ENCODE data around the gene PRR33. TPM values are rescaled to one million over a fixed set of nuclear protein-coding genes. Genes with fewer than 3 reads are reported as not detected.

The PRR33 gene
- total and polyA plus RNA-seq, 10 of the 15 experiments (the other 5 are each of a cell fraction or from before 2014, with no cell fraction given) = 0.02 to 1.0 (median 0.38) TPM; not detected in 6

DNA sequence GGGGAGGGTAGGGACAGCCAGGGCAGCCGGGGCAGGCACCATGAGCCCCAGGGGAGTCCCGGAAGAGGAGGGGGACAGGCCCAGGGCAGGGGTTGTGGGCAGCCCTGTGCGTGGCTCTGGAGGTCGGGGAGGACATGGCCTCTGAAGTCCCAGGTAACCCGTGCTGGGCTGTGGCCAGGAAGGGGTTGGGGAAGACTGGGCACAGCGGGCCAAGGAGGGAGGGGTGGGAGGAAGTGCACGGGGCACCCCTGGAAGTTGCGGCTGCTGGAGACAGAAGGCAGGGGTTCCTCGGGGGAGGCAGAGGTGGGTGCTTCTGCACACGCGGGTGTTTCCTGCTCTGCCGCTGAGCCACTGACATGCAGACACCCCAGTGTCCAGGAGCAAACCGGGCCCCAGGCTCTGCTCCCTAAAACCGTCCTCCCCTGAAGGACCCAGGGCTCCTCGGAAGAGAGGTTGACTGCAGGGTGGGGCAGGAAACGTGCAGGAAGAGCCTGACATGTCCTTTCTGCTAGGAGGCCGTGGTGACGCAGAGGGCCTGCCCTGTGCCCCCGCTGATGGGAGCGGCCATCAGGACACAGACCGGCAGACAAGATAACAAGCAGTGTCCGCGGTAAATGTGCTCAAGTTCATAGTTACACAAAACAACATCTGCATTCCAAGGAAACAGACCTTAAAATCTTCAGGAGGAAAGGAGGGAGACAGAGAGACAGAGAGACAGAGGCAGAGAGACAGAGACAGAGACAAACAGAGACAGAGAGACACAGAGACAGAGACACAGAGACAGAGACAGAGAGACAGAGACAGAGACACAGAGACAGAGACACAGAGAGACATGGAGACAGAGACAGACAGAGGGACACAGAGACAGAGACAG, 47.2 kb downstream of the PRR33 start:
- BruUV-seq (replicated peaks) = no TSS peak
- in situ Hi-C loops (cut with MboI) = no loop called here
- Histone ChIP-seq H3K27me3 (replicated peaks in 1 of 2; ENCODE audit: control insufficient read depth in 2 of 2, insufficient read depth in 2 of 2, low read length in 1 of 2) (no peaks in the 10 kb centered on the region; a peak in 1 of 4 replicates), H3K9ac (ENCODE audit: control insufficient read depth, insufficient read depth, low read length) (no peak overlapping the region), H3K9me3 (replicated peaks; ENCODE audit: control insufficient read depth, insufficient read depth, low read length) (no peaks in the 10 kb centered on the region), H4K20me1 (ENCODE audit: control insufficient read depth, insufficient read depth) (no peaks in the 10 kb centered on the region), H3K36me3 (ENCODE audit: control insufficient read depth in 2 of 2, insufficient read depth in 2 of 2, low read length in 1 of 2) (no peaks in the 10 kb centered on the region), H3K4me2 (ENCODE audit: control insufficient read depth, insufficient read depth) (no peak overlapping the region; the same call in 1 of the 2 replicates), H3K4me1 (ENCODE audit: control insufficient read depth, insufficient read depth, low read length) (peaks cover 34% of the 10 kb centered on the region), H2AFZ (ENCODE audit: control insufficient read depth, low read depth, low read length) (no peak overlapping the region), H3K79me2 (ENCODE audit: control insufficient read depth, insufficient read depth, low read length) (no peaks in the 10 kb centered on the region), H3K4me3 (no peak overlapping the region), H3K27ac (ENCODE audit: control insufficient read depth, insufficient read depth) (no peak overlapping the region)
- intact Hi-C loops (cut with micrococcal nuclease; ENCODE audit: unreplicated experiment) = no loop called here
- ChIA-PET RAD21 (ENCODE audit: unreplicated experiment) (no interaction called here), SMC1A (ENCODE audit: uncharacterized antibody, unreplicated experiment) (no interaction called here), CTCF (interaction anchor here (0.9 kb wide), 1 partner anchor 38 kb away, joined by 3 read pairs; no protein-coding TSS in a partner anchor), POLR2A (no interaction called here)
- no peak for DNase-seq (ENCODE audit: low read depth, low spot score)
- TF ChIP-seq SREBF2 (IDR thresholded peaks at IDR 0.05; ENCODE audit: low read length) (no peak), BHLHE40 (IDR thresholded peaks at IDR 0.05; ENCODE audit: borderline replicate concordance in 1 of 2, low read depth in 2 of 2, low read length in 1 of 2) (peak in 1 of 2 experiments; percentile 7; a peak in 1 of 4 replicates), IKZF1 (conservative IDR thresholded peaks at IDR 0.05) (peak; percentile 46), POLR2A (IDR thresholded peaks at IDR 0.05; ENCODE audit: low read depth, low read length) (no peak), ETV6 (conservative IDR thresholded peaks at IDR 0.05 in 1 of 2, IDR thresholded peaks at IDR 0.05 in 1 of 2; ENCODE audit: borderline replicate concordance in 1 of 2, low read depth in 1 of 2) (peak in 1 of 2 experiments; percentile 67; a peak in 2 of 4 replicates), HDGF (IDR thresholded peaks at IDR 0.05) (no peak), TARDBP (IDR thresholded peaks at IDR 0.05; ENCODE audit: borderline replicate concordance) (no peak), SMAD5 (IDR thresholded peaks at IDR 0.05; ENCODE audit: low read depth) (no peak), ASH2L (IDR thresholded peaks at IDR 0.05; ENCODE audit: borderline replicate concordance, low read depth) (no peak)
- TF ChIP-seq, protein P1, sequence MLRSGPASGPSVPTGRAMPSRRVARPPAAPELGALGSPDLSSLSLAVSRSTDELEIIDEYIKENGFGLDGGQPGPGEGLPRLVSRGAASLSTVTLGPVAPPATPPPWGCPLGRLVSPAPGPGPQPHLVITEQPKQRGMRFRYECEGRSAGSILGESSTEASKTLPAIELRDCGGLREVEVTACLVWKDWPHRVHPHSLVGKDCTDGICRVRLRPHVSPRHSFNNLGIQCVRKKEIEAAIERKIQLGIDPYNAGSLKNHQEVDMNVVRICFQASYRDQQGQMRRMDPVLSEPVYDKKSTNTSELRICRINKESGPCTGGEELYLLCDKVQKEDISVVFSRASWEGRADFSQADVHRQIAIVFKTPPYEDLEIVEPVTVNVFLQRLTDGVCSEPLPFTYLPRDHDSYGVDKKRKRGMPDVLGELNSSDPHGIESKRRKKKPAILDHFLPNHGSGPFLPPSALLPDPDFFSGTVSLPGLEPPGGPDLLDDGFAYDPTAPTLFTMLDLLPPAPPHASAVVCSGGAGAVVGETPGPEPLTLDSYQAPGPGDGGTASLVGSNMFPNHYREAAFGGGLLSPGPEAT (IDR thresholded peaks at IDR 0.05; ENCODE audit: low read depth) = no peak
- TF ChIP-seq, protein P2, sequence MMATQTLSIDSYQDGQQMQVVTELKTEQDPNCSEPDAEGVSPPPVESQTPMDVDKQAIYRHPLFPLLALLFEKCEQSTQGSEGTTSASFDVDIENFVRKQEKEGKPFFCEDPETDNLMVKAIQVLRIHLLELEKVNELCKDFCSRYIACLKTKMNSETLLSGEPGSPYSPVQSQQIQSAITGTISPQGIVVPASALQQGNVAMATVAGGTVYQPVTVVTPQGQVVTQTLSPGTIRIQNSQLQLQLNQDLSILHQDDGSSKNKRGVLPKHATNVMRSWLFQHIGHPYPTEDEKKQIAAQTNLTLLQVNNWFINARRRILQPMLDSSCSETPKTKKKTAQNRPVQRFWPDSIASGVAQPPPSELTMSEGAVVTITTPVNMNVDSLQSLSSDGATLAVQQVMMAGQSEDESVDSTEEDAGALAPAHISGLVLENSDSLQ (IDR thresholded peaks at IDR 0.05) = no peak
- TF ChIP-seq, protein P3, sequence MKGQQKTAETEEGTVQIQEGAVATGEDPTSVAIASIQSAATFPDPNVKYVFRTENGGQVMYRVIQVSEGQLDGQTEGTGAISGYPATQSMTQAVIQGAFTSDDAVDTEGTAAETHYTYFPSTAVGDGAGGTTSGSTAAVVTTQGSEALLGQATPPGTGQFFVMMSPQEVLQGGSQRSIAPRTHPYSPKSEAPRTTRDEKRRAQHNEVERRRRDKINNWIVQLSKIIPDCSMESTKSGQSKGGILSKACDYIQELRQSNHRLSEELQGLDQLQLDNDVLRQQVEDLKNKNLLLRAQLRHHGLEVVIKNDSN (IDR thresholded peaks at IDR 0.05; ENCODE audit: borderline replicate concordance, extremely low read length, insufficient read depth, low read depth, low read length) = no peak
- peak; percentile 9 for ATAC-seq
- 20% methylated on average over 23 of the region's 23 CpGs for whole genome bisulfite sequencing (ENCODE audit: insufficient coverage, insufficient replicate concordance, low lambda C conversion rate, missing lambda C conversion rate)
- no peak for FAIRE-seq
